HFF-Myc (cell line): ENCODE measurements around the gene TMOD3.
"Not testable (repeated sequence)": the region's sequence is repeated elsewhere in the genome, so short reads cannot be mapped to it uniquely, and the experiment has no call there.

ENCODE experiments used
- DNase-seq: peaks from one replicate; pipeline ENCODE4 v3.0.0-alpha.2; 2011; ENCODE audit warnings: low read depth; ENCODE audit errors: extremely low read depth
- H3K4me3 ChIP-seq: replicated peaks from 2 replicates; pipeline ENCODE4 v1.5.1; 2011; ENCODE audit warnings: low read depth, mild to moderate bottlenecking, control low read depth, low read length
- TF ChIP-seq, protein P1 (sequence below): IDR thresholded peaks from 2 replicates; pipeline ENCODE4 v1.5.1; 2012; ENCODE audit warnings: mild to moderate bottlenecking, low read depth, low read length, control low read depth; ENCODE audit errors: missing control alignments

TMOD3 gene

DNA sequence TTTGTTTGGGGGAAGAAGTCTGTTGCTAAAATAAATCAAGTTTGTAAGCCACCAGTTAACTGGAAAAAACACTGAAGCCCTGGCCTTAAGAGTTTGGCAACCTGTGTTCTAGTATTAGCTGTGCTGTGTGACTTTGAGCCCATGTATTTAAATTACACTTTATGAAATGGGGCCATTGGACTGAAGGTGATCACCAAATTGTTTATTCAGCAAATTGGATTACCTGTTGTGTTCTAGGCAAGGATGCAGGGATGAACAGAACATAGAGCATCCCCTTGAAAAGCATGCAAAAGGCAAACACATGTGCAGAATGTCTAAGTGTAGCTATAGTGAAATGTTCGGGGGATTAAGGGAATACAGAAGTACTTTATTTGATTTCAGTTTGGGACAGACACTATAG, 54.6 kb downstream of the TMOD3 start:
- DNase-seq, result no peak
- no peak overlapping the region for H3K4me3 ChIP-seq
- TF ChIP-seq, protein P1, sequence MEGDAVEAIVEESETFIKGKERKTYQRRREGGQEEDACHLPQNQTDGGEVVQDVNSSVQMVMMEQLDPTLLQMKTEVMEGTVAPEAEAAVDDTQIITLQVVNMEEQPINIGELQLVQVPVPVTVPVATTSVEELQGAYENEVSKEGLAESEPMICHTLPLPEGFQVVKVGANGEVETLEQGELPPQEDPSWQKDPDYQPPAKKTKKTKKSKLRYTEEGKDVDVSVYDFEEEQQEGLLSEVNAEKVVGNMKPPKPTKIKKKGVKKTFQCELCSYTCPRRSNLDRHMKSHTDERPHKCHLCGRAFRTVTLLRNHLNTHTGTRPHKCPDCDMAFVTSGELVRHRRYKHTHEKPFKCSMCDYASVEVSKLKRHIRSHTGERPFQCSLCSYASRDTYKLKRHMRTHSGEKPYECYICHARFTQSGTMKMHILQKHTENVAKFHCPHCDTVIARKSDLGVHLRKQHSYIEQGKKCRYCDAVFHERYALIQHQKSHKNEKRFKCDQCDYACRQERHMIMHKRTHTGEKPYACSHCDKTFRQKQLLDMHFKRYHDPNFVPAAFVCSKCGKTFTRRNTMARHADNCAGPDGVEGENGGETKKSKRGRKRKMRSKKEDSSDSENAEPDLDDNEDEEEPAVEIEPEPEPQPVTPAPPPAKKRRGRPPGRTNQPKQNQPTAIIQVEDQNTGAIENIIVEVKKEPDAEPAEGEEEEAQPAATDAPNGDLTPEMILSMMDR, result no peak

- DNase-seq, result no peak
- TF ChIP-seq, protein P1, result no peak
Measured at GRCh38 chr15:51884517-51885236, 55.2 kb downstream of the TMOD3 start.

GRCh38 chr15:51885758-51886157, 56.3 kb downstream of the TMOD3 start:
- not testable (repeated sequence) for DNase-seq, H3K4me3 ChIP-seq

More at GRCh38 chr15:51884517-51885236, 55.2 kb downstream of the TMOD3 start:
- H3K4me3 ChIP-seq, result no peak overlapping the region

GRCh38 chr15:51887887-51888592, 58.6 kb downstream of the TMOD3 start:
- TF ChIP-seq, protein P1, result no peak
- H3K4me3 ChIP-seq, result no peak overlapping the region
- no peak for DNase-seq

GRCh38 chr15:51888593-51889195, 59.2 kb downstream of the TMOD3 start:
- DNase-seq, result no peak
- H3K4me3 ChIP-seq, result no peak overlapping the region
- TF ChIP-seq, protein P1, result peak; percentile 61

DNA sequence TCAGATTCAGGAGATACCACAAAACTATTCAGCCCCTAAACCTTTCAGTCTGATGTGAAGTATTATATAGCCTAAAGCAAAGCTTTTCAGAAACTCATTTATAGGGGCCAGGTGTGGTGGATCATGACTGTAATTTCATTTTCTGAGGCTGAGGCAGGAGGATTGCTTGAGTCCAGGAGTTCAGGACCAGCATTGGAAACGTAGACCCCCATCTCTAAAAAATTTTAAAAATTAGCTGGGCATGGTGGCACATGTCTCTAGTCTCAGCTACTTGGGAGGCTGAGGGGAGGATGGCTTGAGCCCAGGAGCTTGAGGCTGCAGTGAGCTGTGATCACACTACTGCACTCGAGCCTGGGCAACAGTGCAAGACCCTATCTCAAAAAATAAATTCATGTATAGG, 60.0 kb downstream of the TMOD3 start:
- H3K4me3 ChIP-seq, result no peak overlapping the region
- DNase-seq, result no peak
- TF ChIP-seq, protein P1, result no peak

- TF ChIP-seq, protein P1, result no peak
- DNase-seq, result no peak
- no peak overlapping the region for H3K4me3 ChIP-seq
Measured at GRCh38 chr15:51904421-51904820, 75.0 kb downstream of the TMOD3 start.
